ENCODE results near the gene LMF1.

LMF1 gene

GRCh38 chr16:1003391-1004347 lies 32.9 kb upstream of the LMF1 start:
- DNase-seq, result no peak

- DNase-seq, result peak in 4 of 51 donors; percentile 15 to 55 (median 24)
Observed at GRCh38 chr16:1002399-1003166, 31.8 kb upstream of the LMF1 start.

- DNase-seq, result no peak
Observed at GRCh38 chr16:1001096-1001495, 30.3 kb upstream of the LMF1 start.

- DNase-seq, result no peak
Observed at GRCh38 chr16:1000608-1001007, 29.8 kb upstream of the LMF1 start.

GRCh38 chr16:999677-1000076 lies 28.9 kb upstream of the LMF1 start:
- no peak for DNase-seq

GRCh38 chr16:998615-999014 lies 27.8 kb upstream of the LMF1 start:
- DNase-seq, result no peak

- no peak for DNase-seq
Observed at GRCh38 chr16:998211-998610, 27.4 kb upstream of the LMF1 start.

- peak in 5 of 51 donors; percentile 39 to 70 (median 60) for DNase-seq
Observed at GRCh38 chr16:997440-998051, 26.8 kb upstream of the LMF1 start.

GRCh38 chr16:996681-997080 lies 25.9 kb upstream of the LMF1 start:
- DNase-seq, result no peak

GRCh38 chr16:995783-996182 lies 25.0 kb upstream of the LMF1 start:
- no peak for DNase-seq

GRCh38 chr16:995087-995486 lies 24.3 kb upstream of the LMF1 start:
- no peak for DNase-seq

- no peak for DNase-seq
Observed at GRCh38 chr16:993731-994130, 22.9 kb upstream of the LMF1 start.

GRCh38 chr16:991773-992172 lies 21.0 kb upstream of the LMF1 start:
- peak in 5 of 51 donors; percentile 16 to 64 (median 47) for DNase-seq

GRCh38 chr16:991345-991744 lies 20.6 kb upstream of the LMF1 start:
- peak in 15 of 51 donors; percentile 36 to 77 (median 51) for DNase-seq

GRCh38 chr16:990516-991291 lies 19.9 kb upstream of the LMF1 start:
- peak in 46 of 51 donors; percentile 26 to 93 (median 71) for DNase-seq

GRCh38 chr16:989354-989814 lies 18.6 kb upstream of the LMF1 start:
- DNase-seq, result peak in 4 of 51 donors; percentile 7 to 27 (median 22)

- peak in 37 of 51 donors; percentile 17 to 72 (median 49) for DNase-seq
Observed at GRCh38 chr16:988471-989353, 17.9 kb upstream of the LMF1 start.

GRCh38 chr16:987906-988305 lies 17.1 kb upstream of the LMF1 start:
- DNase-seq, result peak in 47 of 51 donors; percentile 34 to 89 (median 69)

- DNase-seq, result peak in 40 of 51 donors; percentile 20 to 77 (median 52)
Observed at GRCh38 chr16:986925-987582, 16.3 kb upstream of the LMF1 start.

Data from hypothalamus (tissue), 51 donors.